ENCODE results near the gene ILF2.
A peak's percentile ranks its signal among the peaks of the same experiment; 100 is the strongest.
"Not testable (repeated sequence)": the region's sequence is repeated elsewhere in the genome, so short reads cannot be mapped to it uniquely, and the experiment has no call there.

Gene ILF2

GRCh38 chr1:153669606-153670005 is 1.2 kb downstream of the ILF2 start:
- DNase-seq (ENCODE audit: low read depth) = no peak
- TF ChIP-seq CTCF (IDR thresholded peaks at IDR 0.05; ENCODE audit: insufficient read depth, low read depth, low read length, missing control alignments) = no peak
- H3K4me3 ChIP-seq (ENCODE audit: low read length) = peak overlapping the region; percentile 66

DNA sequence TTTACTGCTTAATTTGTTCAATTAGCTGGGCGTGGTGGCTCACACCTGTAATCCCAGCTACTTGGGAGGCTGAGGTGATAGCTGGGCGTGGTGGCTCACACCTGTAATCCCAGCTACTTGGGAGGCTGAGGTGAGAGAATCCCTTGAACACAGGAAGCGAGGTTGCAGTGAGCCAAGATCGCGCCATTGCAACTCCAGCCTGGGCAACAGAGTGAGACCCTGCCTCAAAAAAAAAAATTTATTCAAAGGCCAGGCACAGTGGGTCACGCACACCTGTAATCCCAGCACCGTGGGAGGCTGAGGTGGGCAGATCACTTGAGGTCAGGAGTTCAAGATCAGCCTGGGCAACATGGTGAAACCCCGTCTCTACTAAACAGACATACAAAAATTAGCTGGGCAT is 2.1 kb downstream of the ILF2 start:
- not testable (repeated sequence) for DNase-seq (ENCODE audit: low read depth); H3K4me3 ChIP-seq (ENCODE audit: low read length)

- H3K4me3 ChIP-seq (ENCODE audit: low read length) = no peak overlapping the region
- TF ChIP-seq CTCF (IDR thresholded peaks at IDR 0.05; ENCODE audit: insufficient read depth, low read depth, low read length, missing control alignments) = no peak
- no peak for DNase-seq (ENCODE audit: low read depth)
Measured at GRCh38 chr1:153667439-153667838, 3.4 kb downstream of the ILF2 start.

- TF ChIP-seq CTCF (IDR thresholded peaks at IDR 0.05; ENCODE audit: insufficient read depth, low read depth, low read length, missing control alignments) = no peak
- peak; percentile 22 for DNase-seq (ENCODE audit: low read depth)
- H3K4me3 ChIP-seq (ENCODE audit: low read length) = no peak overlapping the region
Measured at GRCh38 chr1:153663211-153663610, 7.6 kb downstream of the ILF2 start.

DNA sequence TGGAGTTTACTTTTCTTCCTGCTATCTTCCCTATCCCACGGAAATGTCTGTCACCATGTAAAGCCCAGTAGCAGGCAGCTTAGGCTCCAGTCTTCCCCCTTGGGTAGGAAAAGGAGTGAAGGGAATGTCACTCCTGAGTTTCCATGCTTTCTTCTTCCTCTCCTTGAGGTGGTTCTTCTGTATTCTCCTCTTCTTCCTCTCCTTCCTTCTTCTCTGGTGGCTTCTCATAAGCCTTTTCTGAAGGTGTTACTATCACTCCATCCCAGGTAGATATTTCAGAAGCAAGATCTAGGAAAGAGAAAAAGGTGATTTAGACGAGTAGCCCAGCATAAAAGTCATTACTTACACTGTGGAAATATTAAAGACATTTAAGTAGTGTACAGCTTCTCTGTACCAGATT is 8.5 kb downstream of the ILF2 start:
- no peak for TF ChIP-seq CTCF (IDR thresholded peaks at IDR 0.05; ENCODE audit: insufficient read depth, low read depth, low read length, missing control alignments)
- no peak overlapping the region for H3K4me3 ChIP-seq (ENCODE audit: low read length)
- no peak for DNase-seq (ENCODE audit: low read depth)

DNA sequence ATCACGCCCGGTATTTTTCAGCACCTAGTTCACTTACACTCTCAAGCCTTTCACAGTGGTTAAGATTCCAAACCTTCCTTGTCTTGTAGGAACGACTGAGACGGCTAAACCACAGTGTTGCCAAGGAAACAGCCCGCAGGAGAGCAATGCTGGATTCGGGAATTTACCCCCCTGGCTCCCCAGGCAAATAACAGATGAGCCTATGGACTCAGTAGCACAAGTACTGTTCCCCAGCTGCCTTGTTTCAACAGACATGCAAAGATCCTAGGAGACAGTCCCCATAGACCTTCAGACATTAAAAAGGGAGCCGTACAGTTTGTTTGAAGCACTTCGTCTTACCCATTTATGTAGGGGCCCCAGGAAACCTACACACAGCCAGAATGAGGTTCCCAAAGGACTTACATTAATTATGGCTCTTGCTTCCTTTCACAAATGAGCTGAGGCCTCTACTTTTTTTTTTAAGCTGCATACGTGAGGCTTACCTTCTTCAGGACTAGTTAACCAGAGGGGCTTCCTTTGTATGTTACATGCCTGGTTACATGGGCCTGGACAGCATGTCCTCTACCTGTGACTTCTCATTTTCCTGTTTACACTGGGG is 9.6 kb downstream of the ILF2 start:
- H3K4me3 ChIP-seq (ENCODE audit: low read length) = no peak overlapping the region
- no peak for DNase-seq (ENCODE audit: low read depth)
- TF ChIP-seq CTCF (IDR thresholded peaks at IDR 0.05; ENCODE audit: insufficient read depth, low read depth, low read length, missing control alignments) = no peak

GRCh38 chr1:153659656-153660055 is 11.1 kb downstream of the ILF2 start:
- TF ChIP-seq CTCF (IDR thresholded peaks at IDR 0.05; ENCODE audit: insufficient read depth, low read depth, low read length, missing control alignments) = no peak
- peak overlapping the region; percentile 79 for H3K4me3 ChIP-seq (ENCODE audit: low read length)

More at GRCh38 chr1:153659656-153660055, 11.1 kb downstream of the ILF2 start:
- no peak for DNase-seq (ENCODE audit: low read depth)

All from epithelial cell of esophagus (primary cell).